Pulmonary artery endothelial cell (primary cell): ENCODE results near the gene RALB. TPM values are rescaled to one million over a fixed set of nuclear protein-coding genes. Genes with fewer than 3 reads are reported as not detected.
A peak's percentile ranks its signal among the peaks of the same experiment; 100 is the strongest.
"Not testable (repeated sequence)": the region's sequence is repeated elsewhere in the genome, so short reads cannot be mapped to it uniquely, and the experiment has no call there.

Experiments used
- DNase-seq: peaks from one replicate; pipeline ENCODE4 v3.0.0-alpha.2; 2011; ENCODE audit warnings: low read depth, low spot score
- total RNA-seq: library from RNA; depleted of rRNA; stranded (reverse); fragments of >200 nt; gene quantifications from 2 replicates; pipeline ENCODE4 v1.2.3, GENCODE V29; 2014

The RALB gene
- total RNA-seq, 1 donor from 2014 or later = 163 TPM

- DNase-seq = no peak
Observed at GRCh38 chr2:120224735-120225548, 27.7 kb upstream of the RALB start.

DNA sequence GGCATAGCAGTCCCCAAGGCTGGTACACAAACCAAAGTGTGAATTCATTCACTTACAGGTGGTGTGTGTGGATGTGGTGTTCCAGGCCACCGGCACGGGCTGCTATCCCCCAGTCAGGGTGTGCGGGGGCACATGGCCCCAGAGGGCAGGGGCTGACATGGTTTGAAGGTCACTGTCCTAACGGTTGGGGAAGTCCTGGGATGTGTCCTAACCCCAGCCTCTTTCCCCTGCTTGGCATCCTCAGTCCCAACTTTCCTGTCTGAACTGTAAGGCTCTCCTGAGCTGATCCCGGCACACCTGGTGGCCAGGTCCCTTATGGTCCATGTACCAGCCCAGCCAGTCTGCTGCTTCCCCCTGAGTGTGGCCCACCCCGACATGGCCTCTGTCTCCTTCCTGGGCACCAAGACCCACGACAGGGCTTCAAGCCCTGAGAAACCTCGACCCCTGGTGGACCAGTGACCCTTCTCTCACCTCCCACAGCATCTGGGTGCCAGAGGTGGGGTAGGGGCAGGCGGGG is 27.0 kb upstream of the RALB start:
- no peak for DNase-seq

- DNase-seq = no peak
Observed at GRCh38 chr2:120226316-120226715, 26.3 kb upstream of the RALB start.

GRCh38 chr2:120227111-120227991 is 25.3 kb upstream of the RALB start:
- DNase-seq = no peak

- DNase-seq = no peak
Observed at GRCh38 chr2:120228503-120228902, 24.1 kb upstream of the RALB start.

- DNase-seq = no peak
Observed at GRCh38 chr2:120229341-120229740, 23.3 kb upstream of the RALB start.

DNA sequence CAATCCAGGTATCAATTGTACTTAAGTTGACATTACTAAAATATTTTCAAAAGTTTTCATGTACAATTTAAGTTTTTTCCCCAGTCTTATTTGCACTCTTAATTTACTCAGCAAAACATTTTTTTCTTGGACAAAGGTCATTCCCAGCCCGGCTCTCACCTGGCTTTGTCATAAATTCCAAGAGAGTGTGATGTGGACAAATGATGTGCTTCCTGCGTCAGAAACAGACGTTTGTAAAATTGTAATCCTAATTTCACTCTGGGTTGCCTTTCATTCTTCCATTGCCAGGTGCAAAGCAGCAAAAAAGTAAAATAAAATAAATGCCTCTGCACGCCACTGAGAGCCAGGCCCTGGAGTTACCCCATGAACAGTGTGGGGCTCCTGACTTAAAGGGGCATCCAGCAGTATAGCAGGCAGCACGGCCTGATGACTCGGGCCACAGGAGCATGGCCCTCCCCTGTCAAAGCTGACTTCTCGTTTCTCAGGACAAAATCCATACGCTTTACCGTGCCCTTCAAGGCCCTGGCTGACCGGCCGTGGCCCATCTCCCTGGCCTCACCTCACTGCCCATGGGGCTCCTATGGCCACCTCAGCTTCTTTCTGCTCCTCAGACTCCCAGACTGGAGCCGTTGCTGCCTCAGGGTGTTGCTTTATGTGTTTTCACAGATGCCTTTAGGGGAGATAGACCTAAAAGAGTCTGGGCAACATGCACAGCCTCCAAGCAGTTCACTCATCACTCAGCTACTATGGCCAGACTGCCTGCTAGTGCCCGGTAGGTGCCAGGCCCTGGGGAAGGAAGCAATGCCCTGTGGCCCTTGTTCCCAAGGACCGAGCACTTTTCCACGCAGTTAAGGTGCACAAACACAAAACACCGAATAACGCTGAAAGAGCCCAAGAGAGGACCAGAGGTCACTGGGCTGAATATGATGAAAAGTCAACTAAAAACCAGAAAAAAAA is 21.9 kb upstream of the RALB start:
- no peak for DNase-seq

GRCh38 chr2:120231564-120231973 is 21.1 kb upstream of the RALB start:
- no peak for DNase-seq

GRCh38 chr2:120231974-120232635 is 20.5 kb upstream of the RALB start:
- DNase-seq = no peak

DNA sequence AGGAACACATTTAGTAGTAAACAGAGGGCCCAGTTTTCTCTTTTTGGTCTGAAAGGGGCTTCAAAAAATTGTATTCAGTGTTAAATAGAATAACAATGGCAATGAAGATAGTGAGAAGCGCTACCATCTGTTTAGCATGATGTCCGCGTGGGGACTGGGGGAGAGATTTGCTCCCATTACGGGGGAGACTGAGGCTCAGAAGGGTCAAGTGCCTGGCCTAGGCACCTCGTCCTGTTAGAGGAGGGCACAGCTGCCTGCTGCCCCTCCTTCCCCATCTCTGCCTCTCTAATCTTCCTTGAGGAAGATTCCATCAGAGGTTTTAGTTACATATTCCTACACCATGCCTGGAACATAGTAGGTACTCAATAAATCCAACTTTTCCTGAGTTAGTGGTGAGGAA is 19.4 kb upstream of the RALB start:
- no peak for DNase-seq

- not testable (repeated sequence) for DNase-seq
Observed at GRCh38 chr2:120235158-120235557, 17.5 kb upstream of the RALB start.

- DNase-seq = no peak
Observed at GRCh38 chr2:120235681-120236080, 17.0 kb upstream of the RALB start.

- DNase-seq = no peak
Observed at GRCh38 chr2:120236316-120236715, 16.3 kb upstream of the RALB start.

GRCh38 chr2:120236791-120237190 is 15.9 kb upstream of the RALB start:
- DNase-seq = no peak

DNA sequence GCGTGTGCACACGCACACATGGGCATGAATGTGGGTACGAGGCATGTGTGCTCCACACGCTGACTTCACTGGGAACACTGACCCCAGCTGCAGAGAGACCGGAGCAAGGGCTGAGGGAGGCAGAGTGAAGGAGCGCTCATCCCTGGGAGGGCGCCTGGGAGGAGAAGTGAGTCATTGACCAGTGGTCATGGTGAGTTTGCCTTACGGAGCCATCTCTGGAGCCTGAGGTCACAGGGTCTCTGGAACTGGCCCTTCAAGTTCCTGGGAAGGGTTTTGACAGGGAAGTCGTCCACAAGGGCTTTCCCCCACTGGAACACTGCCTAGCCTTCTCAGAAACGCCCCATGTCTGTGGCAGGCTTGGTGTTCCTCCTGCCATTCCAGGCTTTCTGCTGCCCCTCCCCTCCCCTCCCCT is 15.2 kb upstream of the RALB start:
- no peak for DNase-seq

GRCh38 chr2:120238728-120239487 is 13.7 kb upstream of the RALB start:
- no peak for DNase-seq

DNA sequence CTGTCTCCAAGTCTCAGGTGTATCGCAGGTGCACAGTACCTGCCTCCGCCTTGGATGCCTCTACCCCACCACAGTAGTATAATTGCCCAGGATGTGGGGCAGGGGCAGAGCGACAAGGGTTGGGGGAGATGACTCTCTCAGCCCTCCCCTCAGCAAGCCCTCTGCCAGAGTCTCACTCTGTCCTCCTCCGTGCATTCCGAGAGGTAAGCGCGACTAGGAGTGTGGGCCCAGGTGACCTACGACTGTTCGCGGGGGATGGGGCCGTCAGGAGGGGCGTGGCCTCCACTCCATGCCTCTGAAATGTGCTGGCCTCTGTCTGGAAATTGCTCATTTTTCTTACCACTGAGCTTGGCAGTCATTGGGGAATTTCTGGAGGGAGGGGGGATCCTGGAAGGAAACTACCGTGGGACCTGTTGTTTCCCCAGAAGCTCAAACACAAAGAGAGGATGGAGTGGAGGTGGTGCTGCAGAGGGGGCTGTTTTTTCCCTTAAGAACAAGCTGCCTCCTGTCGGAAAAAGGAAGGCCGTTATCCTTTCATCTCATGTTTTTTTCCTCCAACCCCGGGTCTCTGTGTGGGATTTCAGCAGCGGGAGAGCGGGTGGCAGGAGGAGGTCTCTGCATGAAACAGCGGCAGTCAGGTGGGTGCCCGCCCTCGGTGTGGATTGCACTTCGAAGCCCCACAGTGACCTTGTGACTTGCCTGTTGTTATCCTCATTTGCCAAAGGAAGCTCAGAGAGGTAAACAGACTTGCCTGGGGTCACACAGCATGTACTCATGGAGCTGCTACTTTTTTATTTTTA is 13.0 kb upstream of the RALB start:
- peak; percentile 99 for DNase-seq

DNA sequence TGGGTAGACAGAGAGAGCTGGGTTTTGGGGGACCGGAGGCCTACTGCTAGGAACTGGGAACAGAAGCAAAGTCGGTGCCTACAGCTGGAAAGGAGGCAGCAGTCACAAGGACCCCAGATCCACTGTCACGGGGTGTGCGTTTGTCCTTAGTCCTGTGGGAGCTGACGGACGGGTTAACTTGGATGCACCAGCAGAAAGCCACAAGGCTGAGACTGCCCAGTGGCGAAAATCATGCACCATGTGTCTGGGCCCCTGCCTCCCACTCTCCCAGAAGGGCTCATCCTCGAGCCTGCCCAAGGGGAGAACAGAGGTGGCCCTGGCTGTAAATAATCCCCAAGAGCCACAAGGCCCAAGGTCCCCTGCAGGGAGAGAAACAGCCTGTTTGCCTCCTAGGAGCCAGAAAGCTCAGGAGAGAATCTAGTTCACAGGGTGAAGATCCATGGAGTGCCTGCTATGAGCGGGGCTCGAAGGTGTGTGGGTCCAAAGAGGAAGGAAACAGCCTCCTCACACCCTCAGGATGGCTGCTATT is 11.7 kb upstream of the RALB start:
- no peak for DNase-seq

DNA sequence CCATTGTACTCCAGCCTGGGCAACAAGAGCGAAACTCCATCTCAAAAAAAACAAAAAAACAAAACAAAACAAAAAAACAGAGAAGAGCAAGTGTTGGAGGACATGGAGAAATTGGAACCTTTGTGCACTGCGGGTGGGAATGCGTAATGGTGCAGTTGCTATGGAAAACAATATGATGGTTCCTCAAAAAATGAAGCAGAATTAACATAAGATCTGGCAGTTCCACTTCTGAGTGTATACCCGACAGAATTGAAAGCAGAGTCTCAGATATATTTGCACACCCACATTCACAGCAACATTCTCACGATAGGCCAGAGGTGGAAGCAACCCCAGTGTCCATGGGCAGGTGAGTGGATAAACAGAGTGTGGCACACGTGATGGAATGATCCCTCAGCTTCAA is 11.0 kb upstream of the RALB start:
- no peak for DNase-seq
